GM23338 (cell line): ENCODE data around the gene UCKL1. TPM values are rescaled to one million over a fixed set of nuclear protein-coding genes. Genes with fewer than 3 reads are reported as not detected.

Experiments used
- ATAC-seq: fragments of 200-7000 bp; cut with Tn5 transposase; 3 replicates; pipeline ENCODE4 v1.9.1; 2020
- DNase-seq: peaks from one replicate; pipeline ENCODE4 v3.0.0-alpha.2; 2015; ENCODE audit warnings: low spot score
- H2AFZ ChIP-seq: fragments of 200-600 bp; sonication (generic); 2 replicates; pipeline ENCODE4 v1.8.0; 2016; ENCODE audit warnings: antibody characterized with exemption, mild to moderate bottlenecking, moderate library complexity
- H3F3A ChIP-seq: fragments of 200-600 bp; sonication (generic); replicated peaks from 2 replicates; pipeline ENCODE4 v1.8.0; 2017; ENCODE audit warnings: antibody characterized with exemption, mixed run types, low read depth
- H3K27ac ChIP-seq: fragments of 200-600 bp; sonication (generic); 2 replicates; pipeline ENCODE4 v1.6.1; 2016; ENCODE audit warnings: low read depth
- H3K27me3 ChIP-seq: fragments of 200-600 bp; sonication (generic); 2 replicates; pipeline ENCODE4 v1.8.0; 2016; ENCODE audit warnings: mild to moderate bottlenecking, mixed run types, moderate library complexity; ENCODE audit not compliant: insufficient read depth
- H3K36me3 ChIP-seq: fragments of 200-600 bp; sonication (generic); 2 replicates; pipeline ENCODE4 v1.8.0; 2016; ENCODE audit warnings: mild to moderate bottlenecking; ENCODE audit not compliant: insufficient read depth
- H3K4me1 ChIP-seq: fragments of 200-600 bp; sonication (generic); 2 replicates; pipeline ENCODE4 v1.8.0; 2016; ENCODE audit warnings: mild to moderate bottlenecking, moderate library complexity; ENCODE audit not compliant: insufficient read depth
- H3K4me2 ChIP-seq: fragments of 200-600 bp; sonication (generic); 2 replicates; pipeline ENCODE4 v1.7.1; 2017; ENCODE audit warnings: mixed run types
- H3K4me3 ChIP-seq: fragments of 200-600 bp; sonication (generic); 2 replicates; pipeline ENCODE4 v1.6.1; 2016; ENCODE audit warnings: mixed run types
- H3K79me2 ChIP-seq: fragments of 200-600 bp; sonication (generic); replicated peaks from 2 replicates; pipeline ENCODE4 v1.8.0; 2017; ENCODE audit warnings: mild to moderate bottlenecking; ENCODE audit not compliant: insufficient read depth
- H3K9me2 ChIP-seq: fragments of 200-600 bp; sonication (generic); 2 replicates; pipeline ENCODE4 v1.8.0; 2017; ENCODE audit not compliant: insufficient read depth
- H4K20me1 ChIP-seq: fragments of 200-600 bp; sonication (generic); replicated peaks from 2 replicates; pipeline ENCODE4 v1.8.0; 2017; ENCODE audit warnings: mild to moderate bottlenecking; ENCODE audit not compliant: insufficient read depth
- H3K27ac Mint-ChIP-seq: 2 replicates; pipeline ENCODE4 v1.8.0; 2020; ENCODE audit warnings: inconsistent platforms, mild to moderate bottlenecking, moderate library complexity, mixed read lengths
- H3K27me3 Mint-ChIP-seq: 3 replicates; pipeline ENCODE4 v1.8.0; 2022; ENCODE audit warnings: low read depth, mild to moderate bottlenecking, moderate library complexity, mixed read lengths, inconsistent platforms; ENCODE audit not compliant: insufficient read depth, poor library complexity
- H3K36me3 Mint-ChIP-seq: 3 replicates; pipeline ENCODE4 v1.8.0; 2021; ENCODE audit warnings: low read depth, mild to moderate bottlenecking, inconsistent platforms, moderate library complexity, mixed read lengths
- H3K4me1 Mint-ChIP-seq: 3 replicates; pipeline ENCODE4 v1.8.0; 2020; ENCODE audit warnings: mild to moderate bottlenecking, inconsistent platforms, mixed read lengths
- H3K4me3 Mint-ChIP-seq: 3 replicates; pipeline ENCODE4 v1.8.0; 2021; ENCODE audit warnings: moderate library complexity, mild to moderate bottlenecking, inconsistent platforms, mixed read lengths
- H3K9me3 Mint-ChIP-seq: 3 replicates; pipeline ENCODE4 v1.8.0; 2020; ENCODE audit warnings: moderate library complexity, mild to moderate bottlenecking, inconsistent platforms, mixed read lengths
- CREB1 ChIP-seq: fragments of 250-450 bp; sonication (Bioruptor Pico); IDR thresholded peaks from 2 replicates; pipeline ENCODE4 v1.5.0; 2020; ENCODE audit warnings: low read depth, mild to moderate bottlenecking, moderate library complexity
- EZH2phosphoT487 ChIP-seq: fragments of 200-600 bp; sonication (generic); IDR thresholded peaks from one replicate; pipeline ENCODE4 v1.8.1; 2018; ENCODE audit warnings: antibody characterized with exemption; ENCODE audit not compliant: unreplicated experiment
- JUNB ChIP-seq: IDR thresholded peaks from one replicate; pipeline ENCODE4 v1.6.1; 2016; ENCODE audit warnings: antibody characterized with exemption; ENCODE audit not compliant: unreplicated experiment
- POLR2AphosphoS5 ChIP-seq: IDR thresholded peaks from 2 replicates; pipeline ENCODE4 v1.6.1; 2016; ENCODE audit warnings: antibody characterized with exemption, low read depth
- REST ChIP-seq: IDR thresholded peaks from one replicate; pipeline ENCODE4 v1.6.1; 2018; ENCODE audit warnings: antibody characterized with exemption; ENCODE audit not compliant: unreplicated experiment
- ZNF462 ChIP-seq: fragments of 250-450 bp; sonication (Bioruptor Pico); IDR thresholded peaks from 2 replicates; pipeline ENCODE4 v1.5.0; 2020; ENCODE audit warnings: mild to moderate bottlenecking, moderate library complexity
- polyA plus RNA-seq: library from polyadenylated mRNA; unstranded; fragments of >200 nt; fragmentation: Nextera tagmentation; extraction: Ambion mirVana; gene quantifications from 2 replicates; pipeline ENCODE4 v1.2.1, GENCODE V29; 2016
- total RNA-seq: library from RNA; depleted of rRNA; stranded (reverse); fragments of >200 nt; shearing (Covaris generic); gene quantifications from 2 replicates; pipeline ENCODE4 v1.2.3, GENCODE V29; 2014

UCKL1 gene
- total and polyA plus RNA-seq, 2 experiments from 2014 or later: 56.8 to 82.5 TPM

GRCh38 chr20:63941282-63942081, 14.7 kb downstream of the UCKL1 start:
- TF ChIP-seq POLR2AphosphoS5 (peak; percentile 6; the same call in 1 of the 2 replicates), JUNB (no peak)
- Histone ChIP-seq H2AFZ (no peak overlapping the region), H3K79me2 (peaks cover under 1% of the 10 kb centered on the region; the same call in 1 of the 2 replicates), H4K20me1 (peaks cover under 1% of the 10 kb centered on the region), H3K4me2 (peak overlapping the region; percentile 93), H3K4me1 (peaks cover 10% of the 10 kb centered on the region; the same call in 1 of the 2 replicates), H3K27me3 (no peaks in the 10 kb centered on the region), H3F3A (peaks cover 39% of the 10 kb centered on the region), H3K36me3 (no peaks in the 10 kb centered on the region), H3K27ac (peak overlapping the region; percentile 87), H3K9me2 (no peaks in the 10 kb centered on the region), H3K4me3 (peak overlapping the region; percentile 92)
- Mint-ChIP-seq H3K9me3 (no peaks in the 10 kb centered on the region), H3K4me3 (peak overlapping the region; percentile 85), H3K4me1 (peaks cover 7% of the 10 kb centered on the region; the same call in 2 of the 3 replicates), H3K36me3 (peaks cover 18% of the 10 kb centered on the region), H3K27me3 (peaks cover 19% of the 10 kb centered on the region), H3K27ac (peak overlapping the region; percentile 86)
- ATAC-seq: peak; percentile 51
- peak; percentile 98 for DNase-seq

GRCh38 chr20:63940472-63941266, 15.5 kb downstream of the UCKL1 start:
- H2AFZ ChIP-seq: no peak overlapping the region
- H3K4me2 ChIP-seq: peak overlapping the region; percentile 93
- peaks cover 7% of the 10 kb centered on the region; the same call in 2 of the 3 replicates for H3K4me1 Mint-ChIP-seq
- peak overlapping the region; percentile 88 for H3K27ac Mint-ChIP-seq
- peak overlapping the region; percentile 92 for H3K4me3 ChIP-seq
- no peaks in the 10 kb centered on the region for H3K36me3 ChIP-seq
- peaks cover 10% of the 10 kb centered on the region; the same call in 1 of the 2 replicates for H3K4me1 ChIP-seq
- no peaks in the 10 kb centered on the region for H4K20me1 ChIP-seq
- no peaks in the 10 kb centered on the region for H3K9me2 ChIP-seq
- H3K27me3 Mint-ChIP-seq: peaks cover 19% of the 10 kb centered on the region
- TF ChIP-seq EZH2phosphoT487: no peak
- peak; percentile 56; the same call in 1 of the 2 replicates for TF ChIP-seq POLR2AphosphoS5
- peak; percentile 8 for TF ChIP-seq REST
- peak; percentile 3; the same call in 1 of the 2 replicates for TF ChIP-seq CREB1 (CRISPR knock-in tag)
- TF ChIP-seq JUNB: no peak
- no peak for TF ChIP-seq ZNF462 (CRISPR knock-in tag)
- no peaks in the 10 kb centered on the region for H3K79me2 ChIP-seq
- peak overlapping the region; percentile 87 for H3K27ac ChIP-seq
- H3K36me3 Mint-ChIP-seq: peaks cover 20% of the 10 kb centered on the region
- peaks cover 41% of the 10 kb centered on the region for H3F3A ChIP-seq
- H3K9me3 Mint-ChIP-seq: no peaks in the 10 kb centered on the region
- DNase-seq (peak; percentile 71), ATAC-seq (peak; percentile 16)
- no peaks in the 10 kb centered on the region for H3K27me3 ChIP-seq
- peak overlapping the region; percentile 85 for H3K4me3 Mint-ChIP-seq
